Measurements from ENCODE around the gene MROH9.

- TF ChIP-seq, protein P1, sequence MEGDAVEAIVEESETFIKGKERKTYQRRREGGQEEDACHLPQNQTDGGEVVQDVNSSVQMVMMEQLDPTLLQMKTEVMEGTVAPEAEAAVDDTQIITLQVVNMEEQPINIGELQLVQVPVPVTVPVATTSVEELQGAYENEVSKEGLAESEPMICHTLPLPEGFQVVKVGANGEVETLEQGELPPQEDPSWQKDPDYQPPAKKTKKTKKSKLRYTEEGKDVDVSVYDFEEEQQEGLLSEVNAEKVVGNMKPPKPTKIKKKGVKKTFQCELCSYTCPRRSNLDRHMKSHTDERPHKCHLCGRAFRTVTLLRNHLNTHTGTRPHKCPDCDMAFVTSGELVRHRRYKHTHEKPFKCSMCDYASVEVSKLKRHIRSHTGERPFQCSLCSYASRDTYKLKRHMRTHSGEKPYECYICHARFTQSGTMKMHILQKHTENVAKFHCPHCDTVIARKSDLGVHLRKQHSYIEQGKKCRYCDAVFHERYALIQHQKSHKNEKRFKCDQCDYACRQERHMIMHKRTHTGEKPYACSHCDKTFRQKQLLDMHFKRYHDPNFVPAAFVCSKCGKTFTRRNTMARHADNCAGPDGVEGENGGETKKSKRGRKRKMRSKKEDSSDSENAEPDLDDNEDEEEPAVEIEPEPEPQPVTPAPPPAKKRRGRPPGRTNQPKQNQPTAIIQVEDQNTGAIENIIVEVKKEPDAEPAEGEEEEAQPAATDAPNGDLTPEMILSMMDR (IDR thresholded peaks at IDR 0.05): no peak
- no peak for TF ChIP-seq POLR2A (IDR thresholded peaks at IDR 0.05)
These were observed 175.4 kb downstream of the MROH9 start for GRCh38 chr1:171110621-171111326.
